ENCODE measurements around the gene MTMR12.

MTMR12 gene

GRCh38 chr5:32312197-32312594, 543 bp downstream of the MTMR12 start:
- Histone ChIP-seq H4K20me1 (ENCODE audit: insufficient read depth, low read length) (peaks cover 11% of the 10 kb centered on the region; the same call in 1 of the 2 replicates), H2AFZ (ENCODE audit: low read depth, low read length) (peak overlapping the region; percentile 88), H3K36me3 (ENCODE audit: insufficient read depth, low read length) (no peaks in the 10 kb centered on the region), H3K4me1 (ENCODE audit: insufficient read depth, low read length) (peaks cover 24% of the 10 kb centered on the region), H3K27me3 (ENCODE audit: insufficient read depth, low read length, poor library complexity) (no peaks in the 10 kb centered on the region), H3K79me2 (ENCODE audit: insufficient read depth, low read length) (peaks cover 50% of the 10 kb centered on the region), H3K4me2 (ENCODE audit: insufficient read depth, low read length) (peak overlapping the region; percentile 82), H3K4me3 (ENCODE audit: low read depth in 1 of 2, low read length in 2 of 2) (peak overlapping the region; percentile 48 to 74), H3K9ac (ENCODE audit: low read depth, low read length) (peak overlapping the region; percentile 87), H3K9me3 (ENCODE audit: insufficient read depth, low read length, severe bottlenecking) (no peaks in the 10 kb centered on the region), H3K27ac (ENCODE audit: low read length) (peak overlapping the region; percentile 78)
- TF ChIP-seq EZH2 (IDR thresholded peaks at IDR 0.05; ENCODE audit: borderline replicate concordance, low read depth, low read length, severe bottlenecking) (no peak), CTCF (IDR thresholded peaks at IDR 0.05; ENCODE audit: borderline replicate concordance, extremely low read depth, low read length, poor library complexity, severe bottlenecking) (no peak)
- DNase-seq (peak; percentile 60), ATAC-seq (ENCODE audit: insufficient read depth, low read depth) (peak; percentile 18)

GRCh38 chr5:32311404-32312196, 1.1 kb downstream of the MTMR12 start:
- Histone ChIP-seq H3K9me3 (ENCODE audit: insufficient read depth, low read length, severe bottlenecking) (no peaks in the 10 kb centered on the region), H3K27me3 (ENCODE audit: insufficient read depth, low read length, poor library complexity) (no peaks in the 10 kb centered on the region), H3K9ac (ENCODE audit: low read depth, low read length) (peak overlapping the region; percentile 87), H2AFZ (ENCODE audit: low read depth, low read length) (peak overlapping the region; percentile 88), H4K20me1 (ENCODE audit: insufficient read depth, low read length) (peaks cover 11% of the 10 kb centered on the region; the same call in 1 of the 2 replicates), H3K4me3 (ENCODE audit: low read depth in 1 of 2, low read length in 2 of 2) (peak overlapping the region; percentile 48 to 74), H3K27ac (ENCODE audit: low read length) (peak overlapping the region; percentile 78), H3K4me1 (ENCODE audit: insufficient read depth, low read length) (peaks cover 24% of the 10 kb centered on the region), H3K4me2 (ENCODE audit: insufficient read depth, low read length) (peak overlapping the region; percentile 82), H3K36me3 (ENCODE audit: insufficient read depth, low read length) (no peaks in the 10 kb centered on the region), H3K79me2 (ENCODE audit: insufficient read depth, low read length) (peaks cover 56% of the 10 kb centered on the region)
- DNase-seq (no peak), ATAC-seq (ENCODE audit: insufficient read depth, low read depth) (no peak)
- TF ChIP-seq EZH2 (IDR thresholded peaks at IDR 0.05; ENCODE audit: borderline replicate concordance, low read depth, low read length, severe bottlenecking), result no peak
- no peak for TF ChIP-seq CTCF (IDR thresholded peaks at IDR 0.05; ENCODE audit: borderline replicate concordance, extremely low read depth, low read length, poor library complexity, severe bottlenecking)

GRCh38 chr5:32309761-32310160, 3.0 kb downstream of the MTMR12 start:
- Histone ChIP-seq H3K4me1 (ENCODE audit: insufficient read depth, low read length) (peaks cover 24% of the 10 kb centered on the region), H3K4me2 (ENCODE audit: insufficient read depth, low read length) (no peak overlapping the region), H3K27me3 (ENCODE audit: insufficient read depth, low read length, poor library complexity) (no peaks in the 10 kb centered on the region), H3K9ac (ENCODE audit: low read depth, low read length) (no peak overlapping the region), H2AFZ (ENCODE audit: low read depth, low read length) (no peak overlapping the region), H3K79me2 (ENCODE audit: insufficient read depth, low read length) (peaks cover 71% of the 10 kb centered on the region), H3K36me3 (ENCODE audit: insufficient read depth, low read length) (no peaks in the 10 kb centered on the region), H3K9me3 (ENCODE audit: insufficient read depth, low read length, severe bottlenecking) (no peaks in the 10 kb centered on the region), H3K27ac (ENCODE audit: low read length) (no peak overlapping the region), H4K20me1 (ENCODE audit: insufficient read depth, low read length) (peaks cover 11% of the 10 kb centered on the region; the same call in 1 of the 2 replicates), H3K4me3 (ENCODE audit: low read depth in 1 of 2, low read length in 2 of 2) (no peak overlapping the region)
- TF ChIP-seq CTCF (IDR thresholded peaks at IDR 0.05; ENCODE audit: borderline replicate concordance, extremely low read depth, low read length, poor library complexity, severe bottlenecking) (no peak), EZH2 (IDR thresholded peaks at IDR 0.05; ENCODE audit: borderline replicate concordance, low read depth, low read length, severe bottlenecking) (no peak)
- DNase-seq (no peak), ATAC-seq (ENCODE audit: insufficient read depth, low read depth) (no peak)
